Esophagus muscularis mucosa (tissue), 4 donors: ENCODE measurements around the gene SWAP70. TPM values are rescaled to one million over a fixed set of nuclear protein-coding genes. Genes with fewer than 3 reads are reported as not detected.
"Not testable (repeated sequence)": the region's sequence is repeated elsewhere in the genome, so short reads cannot be mapped to it uniquely, and the experiment has no call there.

Experiments used
- DNase-seq: peaks from one replicate; pipeline ENCODE4 v3.0.0-alpha.2; 2017; ENCODE audit errors: extremely low spot score
- H3K27ac ChIP-seq, 4 donors: fragments of 200-600 bp; sonication (generic); replicated peaks in 1 of 4; 1 replicate in 3 of 4; 2 replicates in 1 of 4; pipeline ENCODE4 v1.5.1; 2016 to 2019; ENCODE audit warnings: mild to moderate bottlenecking in 1 of 4
- H3K27me3 ChIP-seq, 4 donors: fragments of 200-600 bp; sonication (generic); one replicate each; pipeline versions ENCODE4 v1.5.1 to v1.6.0; 2016 to 2019
- H3K36me3 ChIP-seq, 4 donors: fragments of 200-600 bp; sonication (generic); one replicate each; pipeline ENCODE4 v1.5.1; 2016 to 2019
- H3K4me1 ChIP-seq, 4 donors: fragments of 200-600 bp; sonication (generic); one replicate each; pipeline ENCODE4 v1.5.1; 2016 to 2019
- H3K4me3 ChIP-seq, 4 donors: fragments of 200-600 bp; sonication (generic); 1 replicate in 2 of 4; 2 replicates in 2 of 4; pipeline ENCODE4 v1.5.1; 2016 to 2019; ENCODE audit warnings: mild to moderate bottlenecking in 4 of 4, moderate library complexity in 1 of 4
- H3K9me3 ChIP-seq, 4 donors: fragments of 200-600 bp; sonication (generic); 1 replicate in 3 of 4; 2 replicates in 1 of 4; pipeline ENCODE4 v1.5.1; 2016 to 2019
- EP300 ChIP-seq: sonication (generic); formaldehyde crosslinking; IDR thresholded peaks from one replicate; pipeline ENCODE4 v1.6.1; 2017; ENCODE audit warnings: antibody characterized with exemption
- POLR2A ChIP-seq: fragments of 450-650 bp; IDR thresholded peaks from one replicate; pipeline ENCODE4 v1.6.1; 2017; ENCODE audit warnings: antibody characterized with exemption, moderate library complexity, mild to moderate bottlenecking, low read depth
- POLR2AphosphoS5 ChIP-seq, 2 donors: sonication (generic); formaldehyde crosslinking; IDR thresholded peaks; one replicate each; pipeline ENCODE4 v1.6.1; 2017; ENCODE audit warnings: antibody characterized with exemption in 2 of 2
- WGBS: methylation state at CpG from one replicate; pipeline ENCODE4 v1.1.5; 2018; 5-methylcytosine and 5-hydroxymethylcytosine counted together
- intact Hi-C: fragments of 100-400 bp; cut with DNase I; formaldehyde crosslinking; loops from one replicate; pipeline ENCODE4 v1.15.1; 2023
- total RNA-seq, 4 donors: library from RNA; depleted of rRNA; stranded (reverse); fragments of >200 nt; gene quantifications; one replicate each; pipeline versions ENCODE4 v1.1.0 to v1.2.1, GENCODE V29; 2016
- TF ChIP-seq, protein P1 (sequence below), 3 experiments: fragments of 200-600 bp in 2 of 3; fragments of 450-650 bp in 1 of 3; sonication (generic) in 2 of 3; IDR thresholded peaks; one replicate each; pipeline ENCODE4 v1.5.1; 2017 to 2019; ENCODE audit warnings: antibody characterized with exemption in 3 of 3, mild to moderate bottlenecking in 2 of 3, moderate library complexity in 1 of 3

Gene SWAP70
- total RNA-seq, 4 donors from 2014 or later, result 37.8 to 54.9 (median 46.5) TPM

DNA sequence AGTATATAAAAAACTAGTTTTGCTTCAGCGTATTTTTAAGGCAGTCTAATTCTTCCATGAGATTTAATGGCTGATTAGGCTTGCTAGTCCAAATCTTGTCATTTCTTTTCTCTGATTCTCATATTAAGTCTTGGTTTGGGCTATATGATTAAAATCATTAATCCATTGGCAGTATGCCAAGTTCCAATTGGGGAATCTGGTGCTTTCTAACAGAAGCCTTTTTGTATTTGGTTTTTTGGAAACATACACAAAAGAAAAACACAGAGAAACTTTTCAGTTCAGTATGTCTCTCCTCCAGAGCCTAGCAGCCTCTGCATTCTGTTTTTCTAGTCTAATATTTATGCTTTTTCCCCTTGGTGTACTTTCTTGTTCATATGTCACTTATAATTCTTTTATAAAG, 37.9 kb downstream of the SWAP70 start:
- intact Hi-C loops, result loop anchor here (5.0 kb wide), 1 partner anchor 34 kb away; no protein-coding TSS in a partner anchor
- Histone ChIP-seq H3K9me3 (no peaks in the 10 kb centered on the region), H3K27ac (peak overlapping the region; percentile 67 to 72 (median 70)), H3K4me1 (peaks cover 16 to 53% (median 46%) of the 10 kb centered on the region in 4 donors), H3K36me3 (peaks cover 0 to under 1% (median 0%) of the 10 kb centered on the region in 4 donors), H3K27me3 (no peaks in the 10 kb centered on the region), H3K4me3 (no peak overlapping the region)
- DNase-seq, result no peak
- no peak for TF ChIP-seq POLR2A
- TF ChIP-seq EP300, result no peak
- TF ChIP-seq POLR2AphosphoS5 (IDR thresholded peaks at IDR 0.05), result no peak
- TF ChIP-seq, protein P1, sequence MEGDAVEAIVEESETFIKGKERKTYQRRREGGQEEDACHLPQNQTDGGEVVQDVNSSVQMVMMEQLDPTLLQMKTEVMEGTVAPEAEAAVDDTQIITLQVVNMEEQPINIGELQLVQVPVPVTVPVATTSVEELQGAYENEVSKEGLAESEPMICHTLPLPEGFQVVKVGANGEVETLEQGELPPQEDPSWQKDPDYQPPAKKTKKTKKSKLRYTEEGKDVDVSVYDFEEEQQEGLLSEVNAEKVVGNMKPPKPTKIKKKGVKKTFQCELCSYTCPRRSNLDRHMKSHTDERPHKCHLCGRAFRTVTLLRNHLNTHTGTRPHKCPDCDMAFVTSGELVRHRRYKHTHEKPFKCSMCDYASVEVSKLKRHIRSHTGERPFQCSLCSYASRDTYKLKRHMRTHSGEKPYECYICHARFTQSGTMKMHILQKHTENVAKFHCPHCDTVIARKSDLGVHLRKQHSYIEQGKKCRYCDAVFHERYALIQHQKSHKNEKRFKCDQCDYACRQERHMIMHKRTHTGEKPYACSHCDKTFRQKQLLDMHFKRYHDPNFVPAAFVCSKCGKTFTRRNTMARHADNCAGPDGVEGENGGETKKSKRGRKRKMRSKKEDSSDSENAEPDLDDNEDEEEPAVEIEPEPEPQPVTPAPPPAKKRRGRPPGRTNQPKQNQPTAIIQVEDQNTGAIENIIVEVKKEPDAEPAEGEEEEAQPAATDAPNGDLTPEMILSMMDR (IDR thresholded peaks at IDR 0.05), result no peak
- WGBS, result 97% methylated on average over 1 of the region's 1 CpG

DNA sequence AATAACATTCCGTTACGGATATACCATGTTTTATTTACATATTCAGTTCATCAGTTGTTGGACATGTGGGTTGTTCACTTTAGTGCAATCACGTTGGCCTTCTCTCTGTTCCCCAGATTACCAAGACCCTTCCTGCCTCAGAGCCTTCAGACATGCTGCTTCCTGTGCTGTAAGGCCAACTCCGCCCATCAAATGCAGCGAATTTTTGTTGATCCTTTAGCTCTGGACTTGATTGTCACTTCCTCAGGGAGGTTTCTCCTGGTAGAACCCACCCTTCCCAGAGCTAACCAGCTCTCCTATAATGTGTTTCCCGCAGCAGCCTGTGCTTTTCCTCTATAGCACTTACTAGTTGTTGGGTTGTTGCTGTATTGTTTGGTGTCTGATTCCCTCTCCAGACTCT, 39.4 kb downstream of the SWAP70 start:
- intact Hi-C loops, result loop anchor here (5.0 kb wide), 1 partner anchor 36 kb away; no protein-coding TSS in a partner anchor
- peaks cover 21 to 53% (median 46%) of the 10 kb centered on the region in 4 donors for H3K4me1 ChIP-seq
- DNase-seq, result no peak
- 75% methylated on average over 6 of the region's 6 CpGs for WGBS
- no peaks in the 10 kb centered on the region for H3K36me3 ChIP-seq
- H3K27me3 ChIP-seq, result no peaks in the 10 kb centered on the region
- no peak overlapping the region for H3K4me3 ChIP-seq
- H3K27ac ChIP-seq, result peak overlapping the region; percentile 22 to 69 (median 34)
- peak in 1 of 2 donors; percentile 36 for TF ChIP-seq POLR2AphosphoS5 (IDR thresholded peaks at IDR 0.05)
- TF ChIP-seq, protein P1 (IDR thresholded peaks at IDR 0.05), result no peak
- no peaks in the 10 kb centered on the region for H3K9me3 ChIP-seq

DNA sequence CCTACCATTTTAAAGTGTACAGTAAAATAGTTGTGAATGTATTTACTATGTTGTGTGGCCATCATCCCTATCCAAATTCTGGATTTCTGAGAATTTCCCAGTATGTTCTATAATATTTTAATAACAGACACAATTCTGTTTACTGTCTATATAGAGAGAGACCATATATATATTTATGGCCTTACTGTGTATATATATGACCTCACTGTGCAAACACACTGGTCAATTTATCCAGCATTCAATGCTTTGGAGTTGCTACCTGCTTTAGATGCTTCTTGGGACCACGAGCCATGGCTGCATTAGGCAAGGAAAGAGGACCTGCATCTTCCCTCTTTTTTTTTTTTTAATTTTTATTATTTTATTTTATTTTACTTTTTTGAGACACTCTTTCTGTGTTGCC, 40.2 kb downstream of the SWAP70 start:
- Histone ChIP-seq H3K9me3 (no peaks in the 10 kb centered on the region), H3K4me3 (no peak overlapping the region), H3K27ac (no peak overlapping the region), H3K4me1 (peaks cover 21 to 59% (median 52%) of the 10 kb centered on the region in 4 donors), H3K27me3 (no peaks in the 10 kb centered on the region), H3K36me3 (no peaks in the 10 kb centered on the region)
- DNase-seq, result no peak
- 97% methylated on average over 1 of the region's 1 CpG for WGBS
- intact Hi-C loops, result loop anchor here (5.0 kb wide), 1 partner anchor 37 kb away; no protein-coding TSS in a partner anchor
- TF ChIP-seq EP300, result no peak
- no peak for TF ChIP-seq POLR2AphosphoS5 (IDR thresholded peaks at IDR 0.05)
- no peak for TF ChIP-seq POLR2A
- TF ChIP-seq, protein P1 (IDR thresholded peaks at IDR 0.05), result no peak

DNA sequence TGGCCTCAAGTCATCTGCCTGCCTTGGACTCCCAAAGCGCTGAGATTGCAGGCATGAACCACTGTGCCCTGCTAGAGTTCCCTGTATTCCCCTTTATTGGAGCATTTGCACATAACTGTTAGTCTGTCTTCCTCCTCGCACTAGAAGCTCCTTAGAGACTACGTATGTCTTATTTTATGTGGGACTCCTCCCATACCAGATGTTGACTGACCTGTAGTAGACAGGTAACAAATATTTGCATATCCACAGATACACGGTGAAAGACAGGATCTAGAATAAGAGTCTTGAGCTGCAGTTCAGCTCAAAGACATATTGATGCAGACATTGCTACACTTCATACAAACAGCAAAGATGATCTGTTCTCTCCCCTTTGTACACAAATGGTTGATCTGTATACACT, 40.7 kb downstream of the SWAP70 start:
- Histone ChIP-seq H3K4me1 (peaks cover 24 to 59% (median 52%) of the 10 kb centered on the region in 4 donors), H3K27ac (peak overlapping the region in 1 of 4 donors; percentile 3), H3K36me3 (no peaks in the 10 kb centered on the region), H3K27me3 (no peaks in the 10 kb centered on the region), H3K9me3 (no peaks in the 10 kb centered on the region), H3K4me3 (no peak overlapping the region)
- DNase-seq, result no peak
- no peak for TF ChIP-seq EP300
- 97% methylated on average over 4 of the region's 4 CpGs for WGBS
- intact Hi-C loops, result loop anchor here (5.0 kb wide), 1 partner anchor 37 kb away; no protein-coding TSS in a partner anchor

DNA sequence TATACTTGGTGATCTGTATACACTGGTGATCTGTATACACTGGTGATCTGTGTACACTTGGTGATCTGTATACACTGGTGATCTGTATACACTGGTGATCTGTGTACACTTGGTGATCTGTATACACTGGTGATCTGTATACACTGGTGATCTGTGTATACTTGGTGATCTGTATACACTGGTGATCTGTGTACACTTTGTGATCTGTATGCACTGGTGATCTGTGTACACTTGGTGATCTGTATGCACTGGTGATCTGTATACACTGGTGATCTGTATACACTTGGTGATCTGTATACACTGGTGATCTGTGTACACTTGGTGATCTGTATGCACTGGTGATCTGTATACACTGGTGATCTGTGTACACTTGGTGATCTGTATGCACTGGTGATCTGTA, 41.5 kb downstream of the SWAP70 start:
- H3K9me3 ChIP-seq, H3K27ac ChIP-seq, intact Hi-C loops, H3K27me3 ChIP-seq, H3K36me3 ChIP-seq, H3K4me3 ChIP-seq, DNase-seq: not testable (repeated sequence)
- H3K4me1 ChIP-seq, result peaks cover 24 to 59% (median 51%) of the 10 kb centered on the region in 4 donors

DNA sequence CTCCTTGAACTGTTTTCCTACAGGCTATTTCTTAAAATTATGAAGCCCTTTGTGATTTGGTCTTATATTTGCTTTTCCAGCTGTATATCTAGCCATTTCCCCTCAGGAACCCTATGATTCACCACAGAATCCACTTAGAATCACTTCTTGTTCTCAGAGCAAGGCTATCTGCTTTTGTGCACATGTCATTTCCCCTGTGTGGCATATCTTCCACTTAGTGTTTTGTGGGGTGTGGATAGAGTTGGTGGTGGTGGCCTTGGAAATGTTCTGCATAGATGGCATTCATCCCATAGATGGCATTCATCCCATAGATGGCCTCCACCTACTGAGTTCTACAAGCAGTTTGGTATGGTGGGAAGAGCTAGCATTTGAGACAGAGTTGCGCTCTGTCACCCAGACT, 44.7 kb downstream of the SWAP70 start:
- H3K9me3 ChIP-seq, result no peaks in the 10 kb centered on the region
- no peak overlapping the region for H3K4me3 ChIP-seq
- H3K36me3 ChIP-seq, result peaks cover 0 to 2% (median 0%) of the 10 kb centered on the region in 4 donors
- H3K27ac ChIP-seq, result peak overlapping the region in 1 of 4 donors; percentile 10
- TF ChIP-seq POLR2AphosphoS5 (IDR thresholded peaks at IDR 0.05), result no peak
- TF ChIP-seq EP300, result no peak
- TF ChIP-seq, protein P1 (IDR thresholded peaks at IDR 0.05), result no peak
- no peak for TF ChIP-seq POLR2A
- H3K4me1 ChIP-seq, result peaks cover 29 to 55% (median 45%) of the 10 kb centered on the region in 4 donors
- H3K27me3 ChIP-seq, result no peaks in the 10 kb centered on the region
- 91% methylated on average over 1 of the region's 1 CpG for WGBS
- intact Hi-C loops, result no loop called here
- no peak for DNase-seq
